ENCODE results near the gene COL9A3. TPM values are rescaled to one million over a fixed set of nuclear protein-coding genes. Genes with fewer than 3 reads are reported as not detected.

COL9A3 gene
- polyA plus RNA-seq, 1 experiment = 0.98 TPM

- Histone ChIP-seq H3K4me3 (ENCODE audit: low read depth, low read length) (peak overlapping the region; percentile 69), H3K27ac (ENCODE audit: low read depth, low read length) (peak overlapping the region; percentile 61), H3K27me3 (ENCODE audit: control insufficient read depth, insufficient read depth, low read length) (no peaks in the 10 kb centered on the region), H3K9me3 (ENCODE audit: control insufficient read depth, insufficient read depth, low read length) (no peaks in the 10 kb centered on the region; the same call in 1 of the 2 replicates)
- POLR2A ChIA-PET = interaction anchor here (0.8 to 1.9 kb wide), 3 partner anchors 43 to 109 kb away, joined by 3 to 7 read pairs (median 6); no protein-coding TSS in a partner anchor
- no peak for TF ChIP-seq CTCF (IDR thresholded peaks at IDR 0.05; ENCODE audit: low read depth, low read length)
- CTCF ChIA-PET = interaction anchor here (1.9 kb wide), 2 partner anchors 13 to 126 kb away, joined by 9 to 13 read pairs; no protein-coding TSS in a partner anchor
- DNase-seq (ENCODE audit: low read depth, low spot score) = no peak
These were observed 21.7 kb upstream of the COL9A3 start for GRCh38 chr20:62795023-62795761.

- H3K27ac ChIP-seq (ENCODE audit: low read depth, low read length) = peak overlapping the region; percentile 21
- H3K4me3 ChIP-seq (ENCODE audit: low read depth, low read length) = peak overlapping the region; percentile 74
- POLR2A ChIA-PET = interaction anchor here (1.0 kb wide), 1 partner anchor 18 kb away, joined by 3 read pairs; no protein-coding TSS in a partner anchor
- H3K9me3 ChIP-seq (ENCODE audit: control insufficient read depth, insufficient read depth, low read length) = no peaks in the 10 kb centered on the region; the same call in 1 of the 2 replicates
- no peak for DNase-seq (ENCODE audit: low read depth, low spot score)
- H3K27me3 ChIP-seq (ENCODE audit: control insufficient read depth, insufficient read depth, low read length) = no peaks in the 10 kb centered on the region
- TF ChIP-seq CTCF (IDR thresholded peaks at IDR 0.05; ENCODE audit: low read depth, low read length) = no peak
- CTCF ChIA-PET = interaction anchor here (1.4 kb wide), 1 partner anchor 11 kb away, joined by 9 read pairs; no protein-coding TSS in a partner anchor
These were observed 20.0 kb upstream of the COL9A3 start for GRCh38 chr20:62796699-62797491.

- no peak for TF ChIP-seq CTCF (IDR thresholded peaks at IDR 0.05; ENCODE audit: low read depth, low read length)
- ChIA-PET CTCF (interaction anchor here (1.4 to 2.1 kb wide), 2 partner anchors 10 kb away, joined by 9 read pairs; no protein-coding TSS in a partner anchor), POLR2A (no interaction called here)
- no peaks in the 10 kb centered on the region; the same call in 1 of the 2 replicates for H3K9me3 ChIP-seq (ENCODE audit: control insufficient read depth, insufficient read depth, low read length)
- H3K27ac ChIP-seq (ENCODE audit: low read depth, low read length) = no peak overlapping the region
- H3K4me3 ChIP-seq (ENCODE audit: low read depth, low read length) = peak overlapping the region; percentile 74
- DNase-seq (ENCODE audit: low read depth, low spot score) = no peak
- no peaks in the 10 kb centered on the region for H3K27me3 ChIP-seq (ENCODE audit: control insufficient read depth, insufficient read depth, low read length)
These were observed 18.9 kb upstream of the COL9A3 start for GRCh38 chr20:62797671-62798532.

- no peak for TF ChIP-seq CTCF (IDR thresholded peaks at IDR 0.05; ENCODE audit: low read depth, low read length)
- Histone ChIP-seq H3K4me3 (ENCODE audit: low read depth, low read length) (no peak overlapping the region), H3K27ac (ENCODE audit: low read depth, low read length) (no peak overlapping the region), H3K27me3 (ENCODE audit: control insufficient read depth, insufficient read depth, low read length) (no peaks in the 10 kb centered on the region), H3K9me3 (ENCODE audit: control insufficient read depth, insufficient read depth, low read length) (no peaks in the 10 kb centered on the region; the same call in 1 of the 2 replicates)
- CTCF ChIA-PET = interaction anchor here (2.1 kb wide), 1 partner anchor 9 kb away, joined by 9 read pairs; no protein-coding TSS in a partner anchor
- POLR2A ChIA-PET = no interaction called here
- no peak for DNase-seq (ENCODE audit: low read depth, low spot score)
These were observed 17.8 kb upstream of the COL9A3 start for GRCh38 chr20:62799036-62799435.
